K562 (cell line): ENCODE measurements around the gene NCOA6. TPM values are rescaled to one million over a fixed set of nuclear protein-coding genes. Genes with fewer than 3 reads are reported as not detected.

Source experiments
- CHD7 ChIP-seq: fragments of 200-600 bp; sonication (generic); IDR thresholded peaks from one replicate; pipeline ENCODE4 v1.6.1; 2012; ENCODE audit warnings: mild to moderate bottlenecking, low read depth, low read length, inconsistent platforms
- CTCF ChIP-seq, 3 experiments: IDR thresholded peaks in 2 of 3; conservative IDR thresholded peaks in 1 of 3; 2 replicates each; pipeline ENCODE4 v1.5.1; 2011 to 2012; ENCODE audit warnings: low read length in 3 of 3, mild to moderate bottlenecking in 3 of 3, control low read depth in 2 of 3, improper control_type of control experiment in 1 of 3, inconsistent platforms in 1 of 3, low read depth in 1 of 3, mixed read lengths in 1 of 3, moderate library complexity in 1 of 3; ENCODE audit not compliant: insufficient read depth in 2 of 3
- POLR2G ChIP-seq: fragments of 200-400 bp; formaldehyde crosslinking; IDR thresholded peaks from 2 replicates; pipeline ENCODE4 v1.6.1; 2017; ENCODE audit warnings: low read depth, mild to moderate bottlenecking, antibody characterized with exemption, low read length, moderate library complexity
- RAD21 ChIP-seq, 2 experiments: fragments of 250-450 bp in 1 of 2; fragments of 450-650 bp in 1 of 2; sonication (Bioruptor Pico) in 1 of 2; formaldehyde crosslinking in 1 of 2; IDR thresholded peaks in 1 of 2; conservative IDR thresholded peaks in 1 of 2; 2 replicates each; pipeline versions ENCODE4 v1.4.0 to v1.8.0; 2020 to 2022; ENCODE audit warnings: mild to moderate bottlenecking in 2 of 2, moderate library complexity in 1 of 2
- RFX5 ChIP-seq: IDR thresholded peaks from 2 replicates; pipeline ENCODE4 v1.6.1; 2011; ENCODE audit warnings: low read depth, mild to moderate bottlenecking, improper control_type of control experiment, low read length
- ZBTB2 ChIP-seq: fragments of 450-650 bp; IDR thresholded peaks from 2 replicates; pipeline ENCODE4 v1.6.1; 2016; ENCODE audit warnings: antibody characterized with exemption
- ZBTB34 ChIP-seq: fragments of 250-450 bp; sonication (Bioruptor Pico); IDR thresholded peaks from 2 replicates; pipeline ENCODE4 v1.8.0; 2021; ENCODE audit warnings: mild to moderate bottlenecking, moderate library complexity
- ZNF589 ChIP-seq: fragments of 200-800 bp; sonication (Bioruptor generic); IDR thresholded peaks from 2 replicates; pipeline ENCODE4 v1.6.1; 2016; ENCODE audit warnings: low read depth, missing genetic modification characterization, missing compliant biosample characterization
- polyA plus RNA-seq, 8 experiments: library from polyadenylated mRNA; depleted of rRNA in 4 of 8; stranded (reverse) in 5 of 8; unstranded in 3 of 8; fragments of >200 nt; fragmentation: Nextera tagmentation in 2 of 8; fragmentation: Illumina TruSeq in 1 of 8; extraction: Ambion mirVana in 2 of 8; extraction: Trizol in 1 of 8; gene quantifications; 2 replicates each; pipeline versions ENCODE4 v1.2.1 to v1.2.3, GENCODE V29; 2011 to 2014; ENCODE audit warnings: inconsistent platforms in 1 of 8, missing spikeins in 1 of 8
- total RNA-seq, 7 experiments: library from RNA; depleted of rRNA in 6 of 7; stranded (reverse); fragments of >200 nt in 6 of 7; fragmentation: Illumina TruSeq in 2 of 7; extraction: Trizol in 2 of 7; gene quantifications; 2 replicates each; pipeline versions ENCODE4 v1.2.1 to v1.2.3, GENCODE V29; 2011 to 2021; ENCODE audit warnings: low replicate concordance in 1 of 7

The NCOA6 gene
- total and polyA plus RNA-seq, 9 of the 15 experiments (the other 6 are each of a cell fraction or from before 2014, with no cell fraction given): 6.1 to 25.0 (median 9.5) TPM

GRCh38 chr20:34834459-34834893, 9.0 kb upstream of the NCOA6 start (continued):
- no peak for TF ChIP-seq CHD7
- TF ChIP-seq POLR2G: no peak
- TF ChIP-seq ZNF589 (CRISPR knock-in tag): no peak
- TF ChIP-seq RFX5: no peak
- TF ChIP-seq ZBTB2: no peak
- TF ChIP-seq CTCF (IDR thresholded peaks at IDR 0.05 in 2 of 3, conservative IDR thresholded peaks at IDR 0.05 in 1 of 3; ENCODE audit: insufficient read depth in 2 of 3, low read depth in 1 of 3, low read length in 3 of 3): peak in 2 of 3 experiments; percentile 48 to 57; a peak in 3 of 6 replicates
- TF ChIP-seq RAD21 (CRISPR knock-in tag; conservative IDR thresholded peaks at IDR 0.05 in 1 of 2, IDR thresholded peaks at IDR 0.05 in 1 of 2): peak; percentile 41 to 62
- no peak for TF ChIP-seq ZBTB34 (CRISPR knock-in tag)
- TF ChIP-seq, all 486 proteins: peak for 4
